T-cell (primary cell): Measurements from ENCODE around the gene P2RX3. TPM values are rescaled to one million over a fixed set of nuclear protein-coding genes. Genes with fewer than 3 reads are reported as not detected.

Experiments used
- ATAC-seq, 4 experiments: fragments of 200-7000 bp in 3 of 4; fragments of 150-1000 bp in 1 of 4; cut with Tn5 transposase; replicated peaks in 1 of 4; 1 replicate in 3 of 4; 2 replicates in 1 of 4; pipeline ENCODE4 v1.10.0; 2021; ENCODE audit warnings: moderate library complexity in 3 of 4, mild to moderate bottlenecking in 2 of 4, moderate number of reproducible peaks in 1 of 4
- CTCF ChIA-PET, 2 donors: fragments of 300-600 bp; sonication (Branson Sonifier 250); formaldehyde crosslinking; loops; one replicate each; lab custom pipeline; 2022; ENCODE audit warnings: antibody characterized with exemption in 2 of 2; lab: Charles Lee
- POLR2A ChIA-PET, 2 donors: fragments of 300-600 bp; sonication (Branson Sonifier 250); formaldehyde crosslinking; loops; one replicate each; lab custom pipeline; 2022; ENCODE audit warnings: antibody characterized with exemption in 2 of 2; lab: Charles Lee
- DNase-seq, 35 experiments: peaks; one replicate each; pipeline versions ENCODE4 v3.0.0 to v3.0.0-alpha.2; 2013 to 2023
- H3K27ac ChIP-seq: one replicate; pipeline ENCODE4 v1.5.1; 2013; ENCODE audit warnings: low read length
- H3K27me3 ChIP-seq, 2 experiments: replicated peaks in 1 of 2; 1 replicate in 1 of 2; 2 replicates in 1 of 2; pipeline versions ENCODE4 v1.6.1 to v1.7.0; 2013; ENCODE audit warnings: low read length in 1 of 2, mixed read lengths in 1 of 2; ENCODE audit not compliant: control insufficient read depth in 2 of 2, insufficient read depth in 2 of 2; ENCODE audit errors: extremely low read depth in 1 of 2
- H3K36me3 ChIP-seq, 2 donors: 1 replicate in 1 of 2; 2 replicates in 1 of 2; pipeline versions ENCODE4 v1.6.1 to v1.7.0; 2013; ENCODE audit warnings: low read length in 1 of 2; ENCODE audit not compliant: control insufficient read depth in 2 of 2, insufficient read depth in 1 of 2; ENCODE audit errors: extremely low read depth in 1 of 2
- H3K4me1 ChIP-seq, 2 experiments: 1 replicate in 1 of 2; 2 replicates in 1 of 2; pipeline versions ENCODE4 v1.6.1 to v1.7.0; 2013; ENCODE audit warnings: low read length in 2 of 2, mixed read lengths in 1 of 2; ENCODE audit not compliant: insufficient read depth in 2 of 2, control insufficient read depth in 1 of 2; ENCODE audit errors: extremely low read depth in 1 of 2
- H3K4me3 ChIP-seq, 2 donors: 1 replicate in 1 of 2; 2 replicates in 1 of 2; pipeline versions ENCODE4 v1.5.1 to v1.7.0; 2013; ENCODE audit warnings: mild to moderate bottlenecking in 2 of 2, low read length in 1 of 2, moderate library complexity in 1 of 2; ENCODE audit not compliant: control insufficient read depth in 1 of 2; ENCODE audit errors: extremely low read depth in 1 of 2
- H3K9me3 ChIP-seq: 2 replicates; pipeline ENCODE4 v1.7.0; 2013
- H3K27ac Mint-ChIP-seq, 2 donors: one replicate each; pipeline ENCODE4 v1.8.0; 2020 to 2021; ENCODE audit warnings: mild to moderate bottlenecking in 2 of 2, mixed read lengths in 2 of 2
- H3K27me3 Mint-ChIP-seq, 2 donors: one replicate each; pipeline ENCODE4 v1.8.0; 2021 to 2022; ENCODE audit warnings: mixed read lengths in 2 of 2
- H3K36me3 Mint-ChIP-seq: one replicate; pipeline ENCODE4 v1.8.0; 2021; ENCODE audit warnings: mixed read lengths
- H3K4me1 Mint-ChIP-seq, 3 donors: one replicate each; pipeline ENCODE4 v1.8.0; 2020 to 2022; ENCODE audit warnings: mixed read lengths in 3 of 3, mild to moderate bottlenecking in 1 of 3
- H3K4me3 Mint-ChIP-seq, 3 donors: one replicate each; pipeline ENCODE4 v1.8.0; 2020 to 2022; ENCODE audit warnings: mild to moderate bottlenecking in 3 of 3, mixed read lengths in 3 of 3, moderate library complexity in 3 of 3
- H3K9me3 Mint-ChIP-seq, 3 donors: one replicate each; pipeline ENCODE4 v1.8.0; 2020 to 2022; ENCODE audit warnings: mixed read lengths in 3 of 3
- whole genome bisulfite sequencing: methylation state at CpG from one replicate; pipeline ENCODE4 v1.1.5; 2013; ENCODE audit warnings: missing lambda C conversion rate; ENCODE audit not compliant: insufficient coverage; 5-methylcytosine and 5-hydroxymethylcytosine counted together
- total RNA-seq, 35 experiments: library from RNA in 6 of 35; stranded (reverse) in 6 of 35; fragments of 120-200 nt in 1 of 35; gene quantifications; one replicate each; pipeline versions ENCODE4 v1.2.1 to v1.2.4 and lab custom pipeline; 2013 to 2026

The P2RX3 gene
- total RNA-seq, 5 donors from 2014 or later (not counting 1 experiment from before 2014, with no cell fraction given): not detected

GRCh38 chr11:57407010-57407920 is 69.1 kb downstream of the P2RX3 start:
- Mint-ChIP-seq H3K36me3 (peaks cover 45% of the 10 kb centered on the region), H3K9me3 (no peaks in the 10 kb centered on the region), H3K4me3 (no peak overlapping the region), H3K27ac (no peak overlapping the region), H3K4me1 (peaks cover 0 to 10% (median 10%) of the 10 kb centered on the region in 3 donors), H3K27me3 (no peaks in the 10 kb centered on the region)
- ChIA-PET CTCF (no interaction called here), POLR2A (no interaction called here)
- Histone ChIP-seq H3K4me1 (peaks cover 0 to 3% of the 10 kb centered on the region in 2 experiments), H3K36me3 (peaks cover 9 to 32% of the 10 kb centered on the region in 2 donors), H3K27ac (no peak overlapping the region), H3K4me3 (no peak overlapping the region), H3K9me3 (no peaks in the 10 kb centered on the region), H3K27me3 (no peaks in the 10 kb centered on the region)
- DNase-seq (no peak), ATAC-seq (no peak)
- 100% methylated on average over 6 of the region's 9 CpGs for WGBS

- POLR2A ChIA-PET: no interaction called here
- CTCF ChIA-PET: interaction anchor here in 1 of 2 donors (0.6 kb wide), 1 partner anchor 1551 kb away, joined by 3 read pairs; no protein-coding TSS in a partner anchor
Measured at GRCh38 chr11:57407941-57408475, 69.9 kb downstream of the P2RX3 start.

GRCh38 chr11:57408771-57409170 is 70.6 kb downstream of the P2RX3 start:
- H3K4me3 ChIP-seq: no peak overlapping the region
- H3K27me3 Mint-ChIP-seq: no peaks in the 10 kb centered on the region
- H3K4me1 ChIP-seq: peaks cover 0 to 3% of the 10 kb centered on the region in 2 experiments
- H3K4me3 Mint-ChIP-seq: no peak overlapping the region
- no peaks in the 10 kb centered on the region for H3K9me3 ChIP-seq
- peaks cover 10 to 35% of the 10 kb centered on the region in 2 donors for H3K36me3 ChIP-seq
- peaks cover 0 to 10% (median 10%) of the 10 kb centered on the region in 3 donors for H3K4me1 Mint-ChIP-seq
- no peak for DNase-seq
- H3K36me3 Mint-ChIP-seq: peaks cover 56% of the 10 kb centered on the region
- CTCF ChIA-PET: no interaction called here
- H3K27ac ChIP-seq: no peak overlapping the region
- no peak for ATAC-seq
- no peak overlapping the region for H3K27ac Mint-ChIP-seq
- WGBS: 50% methylated on average over 2 of the region's 2 CpGs
- POLR2A ChIA-PET: interaction anchor here in 1 of 2 donors (0.6 kb wide), 1 partner anchor 568 kb away, joined by 3 read pairs; no protein-coding TSS in a partner anchor
- no peaks in the 10 kb centered on the region for H3K9me3 Mint-ChIP-seq
- no peaks in the 10 kb centered on the region for H3K27me3 ChIP-seq

More at GRCh38 chr11:57407941-57408475, 69.9 kb downstream of the P2RX3 start:
- Mint-ChIP-seq H3K36me3 (peaks cover 48% of the 10 kb centered on the region), H3K4me1 (peaks cover 0 to 10% (median 10%) of the 10 kb centered on the region in 3 donors), H3K27me3 (no peaks in the 10 kb centered on the region), H3K27ac (no peak overlapping the region), H3K9me3 (no peaks in the 10 kb centered on the region), H3K4me3 (no peak overlapping the region)
- Histone ChIP-seq H3K4me1 (peaks cover 0 to 3% of the 10 kb centered on the region in 2 experiments), H3K9me3 (no peaks in the 10 kb centered on the region), H3K27ac (no peak overlapping the region), H3K36me3 (peaks cover 9 to 32% of the 10 kb centered on the region in 2 donors), H3K27me3 (no peaks in the 10 kb centered on the region), H3K4me3 (no peak overlapping the region)
- no peak for DNase-seq
- 100% methylated on average over 3 of the region's 8 CpGs for WGBS
- ATAC-seq: no peak

- Mint-ChIP-seq H3K36me3 (peaks cover 63% of the 10 kb centered on the region), H3K9me3 (no peaks in the 10 kb centered on the region), H3K27me3 (no peaks in the 10 kb centered on the region), H3K4me3 (no peak overlapping the region), H3K4me1 (peaks cover 0 to 10% (median 10%) of the 10 kb centered on the region in 3 donors), H3K27ac (no peak overlapping the region)
- WGBS: 94% methylated on average over 13 of the region's 18 CpGs
- Histone ChIP-seq H3K4me1 (peaks cover 0 to 3% of the 10 kb centered on the region in 2 experiments), H3K4me3 (no peak overlapping the region), H3K27me3 (no peaks in the 10 kb centered on the region), H3K36me3 (peaks cover 14 to 39% of the 10 kb centered on the region in 2 donors), H3K9me3 (no peaks in the 10 kb centered on the region), H3K27ac (no peak overlapping the region)
- POLR2A ChIA-PET: interaction anchor here (0.6 kb wide), 2 partner anchors 56 to 569 kb away, joined by 3 to 6 read pairs; no protein-coding TSS in a partner anchor
- CTCF ChIA-PET: no interaction called here
- ATAC-seq: no peak
- DNase-seq: no peak
Measured at GRCh38 chr11:57409321-57410100, 71.4 kb downstream of the P2RX3 start.

GRCh38 chr11:57410287-57410686 is 72.1 kb downstream of the P2RX3 start:
- Mint-ChIP-seq H3K36me3 (peaks cover 67% of the 10 kb centered on the region), H3K27me3 (no peaks in the 10 kb centered on the region), H3K4me3 (no peak overlapping the region), H3K27ac (no peak overlapping the region), H3K9me3 (no peaks in the 10 kb centered on the region), H3K4me1 (peaks cover 0 to 10% (median 10%) of the 10 kb centered on the region in 3 donors)
- Histone ChIP-seq H3K4me1 (peaks cover 0 to 3% of the 10 kb centered on the region in 2 experiments), H3K36me3 (peaks cover 14 to 47% of the 10 kb centered on the region in 2 donors), H3K4me3 (no peak overlapping the region), H3K9me3 (no peaks in the 10 kb centered on the region), H3K27ac (no peak overlapping the region), H3K27me3 (no peaks in the 10 kb centered on the region)
- ChIA-PET POLR2A (interaction anchor here in 1 of 2 donors (0.6 kb wide), 1 partner anchor 56 kb away, joined by 6 read pairs; no protein-coding TSS in a partner anchor), CTCF (no interaction called here)
- no peak for ATAC-seq
- DNase-seq: no peak

GRCh38 chr11:57413681-57414080 is 75.5 kb downstream of the P2RX3 start:
- H3K4me1 Mint-ChIP-seq: no peaks in the 10 kb centered on the region
- Histone ChIP-seq H3K36me3 (peaks cover 15 to 59% of the 10 kb centered on the region in 2 donors), H3K27ac (no peak overlapping the region), H3K9me3 (no peaks in the 10 kb centered on the region), H3K4me3 (no peak overlapping the region), H3K4me1 (no peaks in the 10 kb centered on the region), H3K27me3 (no peaks in the 10 kb centered on the region)
- POLR2A ChIA-PET: no interaction called here
- no peak overlapping the region for H3K4me3 Mint-ChIP-seq
- no peaks in the 10 kb centered on the region for H3K9me3 Mint-ChIP-seq
- peaks cover 66% of the 10 kb centered on the region for H3K36me3 Mint-ChIP-seq
- WGBS: 91% methylated on average over 4 of the region's 4 CpGs
- ATAC-seq (no peak), DNase-seq (no peak)
- peak overlapping the region in 1 of 2 donors; percentile 14 for H3K27ac Mint-ChIP-seq
- CTCF ChIA-PET: no interaction called here
- H3K27me3 Mint-ChIP-seq: no peaks in the 10 kb centered on the region
